A673 (cell line): ENCODE measurements around the gene SEMA4A.

Experiments
- EZH2 ChIP-seq: fragments of 200-600 bp; sonication (generic); IDR thresholded peaks from 2 replicates; pipeline ENCODE4 v1.6.1; 2017; ENCODE audit warnings: borderline replicate concordance, low read depth, mild to moderate bottlenecking, mixed read lengths, antibody characterized with exemption, low read length; ENCODE audit not compliant: poor library complexity, severe bottlenecking
- TF ChIP-seq, protein P1 (sequence below): fragments of 300-800, 200-600 bp; sonication (generic); conservative IDR thresholded peaks from 2 replicates; pipeline ENCODE4 v1.5.1; 2017; ENCODE audit warnings: low read depth, mild to moderate bottlenecking, antibody characterized with exemption, low read length, moderate library complexity, mixed read lengths

DNA sequence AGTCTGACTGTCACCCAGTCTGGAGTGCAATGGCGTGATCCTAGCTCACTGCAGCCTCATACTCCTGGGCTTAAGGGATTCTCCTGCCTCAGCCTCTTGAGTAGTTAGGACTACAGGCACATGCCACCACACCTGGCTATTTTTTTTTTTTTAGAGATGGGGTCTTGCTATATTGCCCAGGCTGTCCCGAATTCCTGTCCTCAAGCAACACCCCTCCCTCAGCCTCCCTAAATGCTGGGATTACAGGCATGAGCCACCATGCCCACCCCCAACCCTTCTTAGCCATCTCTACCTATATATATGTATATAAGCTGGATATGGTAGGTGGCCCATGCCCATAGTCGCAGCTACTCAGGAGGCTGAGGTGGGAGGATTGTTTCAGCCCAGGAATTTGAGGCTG is 27.1 kb downstream of the SEMA4A start:
- TF ChIP-seq, protein P1, sequence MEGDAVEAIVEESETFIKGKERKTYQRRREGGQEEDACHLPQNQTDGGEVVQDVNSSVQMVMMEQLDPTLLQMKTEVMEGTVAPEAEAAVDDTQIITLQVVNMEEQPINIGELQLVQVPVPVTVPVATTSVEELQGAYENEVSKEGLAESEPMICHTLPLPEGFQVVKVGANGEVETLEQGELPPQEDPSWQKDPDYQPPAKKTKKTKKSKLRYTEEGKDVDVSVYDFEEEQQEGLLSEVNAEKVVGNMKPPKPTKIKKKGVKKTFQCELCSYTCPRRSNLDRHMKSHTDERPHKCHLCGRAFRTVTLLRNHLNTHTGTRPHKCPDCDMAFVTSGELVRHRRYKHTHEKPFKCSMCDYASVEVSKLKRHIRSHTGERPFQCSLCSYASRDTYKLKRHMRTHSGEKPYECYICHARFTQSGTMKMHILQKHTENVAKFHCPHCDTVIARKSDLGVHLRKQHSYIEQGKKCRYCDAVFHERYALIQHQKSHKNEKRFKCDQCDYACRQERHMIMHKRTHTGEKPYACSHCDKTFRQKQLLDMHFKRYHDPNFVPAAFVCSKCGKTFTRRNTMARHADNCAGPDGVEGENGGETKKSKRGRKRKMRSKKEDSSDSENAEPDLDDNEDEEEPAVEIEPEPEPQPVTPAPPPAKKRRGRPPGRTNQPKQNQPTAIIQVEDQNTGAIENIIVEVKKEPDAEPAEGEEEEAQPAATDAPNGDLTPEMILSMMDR, result no peak
- no peak for TF ChIP-seq EZH2
